HG02970 (cell line): ENCODE data around the gene SLC17A9.

ENCODE experiments used
- ATAC-seq: cut with Tn5 transposase; IDR thresholded peaks from one replicate; pipeline ENCODE4 v1.9.1; 2021; ENCODE audit warnings: mild to moderate bottlenecking, moderate library complexity, moderate number of reproducible peaks; ENCODE audit not compliant: unreplicated experiment, low FRiP score

SLC17A9 gene

DNA sequence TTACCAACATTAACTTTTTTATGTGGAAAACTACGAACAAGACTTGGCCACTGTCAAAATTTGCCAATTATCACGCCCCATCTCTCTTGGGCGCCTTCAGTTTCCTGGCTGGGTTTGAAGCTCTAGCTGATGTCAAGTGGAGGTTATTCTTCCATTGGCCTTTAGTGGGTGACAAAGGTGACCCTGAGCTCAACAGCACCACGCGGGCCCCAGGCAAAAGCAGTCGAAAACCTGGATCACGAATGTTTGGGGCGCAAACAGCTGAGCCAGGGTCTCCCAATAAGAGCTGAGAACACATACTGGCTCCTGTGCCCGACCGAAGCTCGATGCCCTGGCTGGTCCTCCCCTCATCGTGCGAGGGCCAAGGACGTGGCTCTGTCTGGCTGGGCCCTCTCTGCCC, 26.8 kb downstream of the SLC17A9 start:
- no peak for ATAC-seq

GRCh38 chr20:62979876-62980373, 27.4 kb downstream of the SLC17A9 start:
- ATAC-seq, result no peak

GRCh38 chr20:62980380-62980960, 28.0 kb downstream of the SLC17A9 start:
- ATAC-seq, result no peak

DNA sequence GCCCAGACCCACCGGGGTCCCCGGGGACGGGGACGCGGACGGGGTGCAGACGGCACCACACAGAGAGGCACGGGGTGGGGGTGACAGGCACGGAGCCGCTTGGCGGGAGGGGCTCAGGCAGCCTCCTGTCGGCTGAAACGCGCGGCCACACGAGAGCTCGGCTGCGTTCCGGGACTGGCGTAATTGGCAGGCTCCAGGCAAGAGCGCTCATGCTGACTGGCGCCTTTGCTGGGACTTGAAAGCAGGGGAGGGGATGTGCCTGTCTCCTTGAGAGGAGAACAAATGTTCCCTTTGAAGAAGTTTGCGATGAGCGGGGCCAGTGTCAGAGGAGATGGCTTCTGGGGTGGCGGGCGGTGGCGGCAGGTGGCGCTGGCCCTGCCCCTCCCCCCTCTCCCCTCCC, 28.5 kb downstream of the SLC17A9 start:
- ATAC-seq, result no peak

- ATAC-seq, result no peak
These were observed 29.9 kb downstream of the SLC17A9 start for GRCh38 chr20:62982124-62983075.

DNA sequence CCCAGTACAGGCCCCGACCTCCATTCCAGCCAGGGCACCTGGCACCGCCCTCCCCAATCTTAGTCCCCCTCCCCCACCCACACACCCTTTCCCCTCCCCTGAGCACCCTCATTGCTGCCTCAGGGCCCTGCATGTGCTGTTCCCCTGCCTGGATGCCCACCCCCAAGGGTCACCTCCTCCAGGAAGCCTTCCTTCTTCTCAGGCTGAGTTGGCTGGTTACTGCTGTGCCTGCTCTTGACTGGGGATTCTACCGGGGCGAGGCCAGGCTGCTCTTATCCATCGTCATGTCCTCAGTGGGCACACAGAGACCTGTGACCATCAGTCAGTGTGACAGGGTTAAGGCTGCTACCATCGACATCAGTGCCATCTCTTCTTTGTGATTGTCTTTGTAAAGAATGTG, 30.7 kb downstream of the SLC17A9 start:
- no peak for ATAC-seq

GRCh38 chr20:62984666-62985443, 32.3 kb downstream of the SLC17A9 start:
- ATAC-seq, result no peak

- no peak for ATAC-seq
These were observed 32.9 kb downstream of the SLC17A9 start for GRCh38 chr20:62985444-62985778.

DNA sequence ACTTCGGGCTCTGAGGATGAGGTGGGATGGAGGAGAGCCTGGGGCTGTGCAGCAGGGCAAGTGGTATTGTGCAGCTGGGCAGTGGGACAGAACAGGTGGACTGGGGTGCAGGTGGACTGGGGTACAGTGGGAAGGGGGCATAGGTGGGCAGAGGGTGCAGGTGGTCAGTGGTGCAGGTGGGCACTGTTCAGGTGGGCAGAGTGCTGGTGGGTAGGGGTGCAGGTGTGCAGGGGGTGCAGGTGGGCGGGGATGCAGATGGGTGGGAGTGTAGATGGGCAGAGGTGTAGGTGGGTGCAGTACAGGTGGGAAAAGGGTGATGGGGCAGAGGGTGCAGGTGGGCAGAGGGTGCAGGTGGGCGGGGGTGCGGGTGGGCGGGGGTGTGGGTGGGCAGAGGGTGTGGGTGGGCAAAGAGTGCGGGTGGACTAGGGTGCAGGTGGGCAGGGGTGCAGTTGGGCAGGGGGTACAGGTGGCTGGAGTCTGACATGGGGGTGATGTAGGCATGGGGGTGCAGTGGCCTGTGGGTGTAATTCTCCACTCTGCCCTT, 33.8 kb downstream of the SLC17A9 start:
- no peak for ATAC-seq

GRCh38 chr20:62987114-62987513, 34.6 kb downstream of the SLC17A9 start:
- no peak for ATAC-seq

DNA sequence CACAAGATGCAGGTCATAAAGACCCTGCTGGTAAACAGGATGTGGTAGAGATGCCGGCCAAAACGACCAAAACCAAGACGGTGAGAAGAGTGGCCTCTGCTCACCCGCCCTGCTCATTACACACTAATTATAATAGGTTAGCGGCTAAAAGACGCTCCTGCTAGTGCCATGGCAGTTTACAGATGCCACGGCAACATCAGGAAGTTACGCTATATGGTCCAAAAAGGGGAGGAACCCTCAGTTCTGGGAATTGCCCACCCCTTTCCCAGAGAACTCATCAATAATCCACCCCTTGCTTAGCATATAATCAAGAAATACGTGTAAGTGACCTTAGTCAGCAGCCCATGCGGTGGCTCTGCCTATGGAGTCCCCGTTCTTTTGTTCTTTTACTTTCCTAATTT, 36.7 kb downstream of the SLC17A9 start:
- ATAC-seq, result no peak

DNA sequence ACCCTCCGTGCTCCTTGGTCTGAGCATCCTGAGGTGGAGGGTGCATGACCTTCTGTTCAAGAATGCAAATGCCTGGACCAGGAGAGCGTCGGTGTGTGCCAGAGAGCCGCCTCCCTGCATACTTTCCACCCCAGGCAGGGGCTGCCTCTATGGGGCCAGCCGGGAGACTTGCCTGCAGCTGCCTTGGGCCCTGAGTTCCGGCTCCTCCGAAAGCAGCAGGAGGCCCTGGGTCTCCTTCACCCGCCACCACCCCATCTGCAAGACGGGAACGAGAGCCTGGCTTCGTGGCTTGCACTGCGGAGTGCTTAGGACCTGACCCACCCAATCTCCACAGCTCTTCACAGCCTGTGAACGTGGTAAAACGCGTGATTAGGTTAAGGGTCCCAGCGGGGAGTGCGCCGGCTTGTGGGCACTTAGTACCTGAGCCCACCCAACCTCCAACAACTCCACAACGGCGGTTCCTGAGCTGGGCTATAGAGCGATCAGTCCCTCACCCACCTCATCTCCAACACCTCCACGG, 37.9 kb downstream of the SLC17A9 start:
- no peak for ATAC-seq

DNA sequence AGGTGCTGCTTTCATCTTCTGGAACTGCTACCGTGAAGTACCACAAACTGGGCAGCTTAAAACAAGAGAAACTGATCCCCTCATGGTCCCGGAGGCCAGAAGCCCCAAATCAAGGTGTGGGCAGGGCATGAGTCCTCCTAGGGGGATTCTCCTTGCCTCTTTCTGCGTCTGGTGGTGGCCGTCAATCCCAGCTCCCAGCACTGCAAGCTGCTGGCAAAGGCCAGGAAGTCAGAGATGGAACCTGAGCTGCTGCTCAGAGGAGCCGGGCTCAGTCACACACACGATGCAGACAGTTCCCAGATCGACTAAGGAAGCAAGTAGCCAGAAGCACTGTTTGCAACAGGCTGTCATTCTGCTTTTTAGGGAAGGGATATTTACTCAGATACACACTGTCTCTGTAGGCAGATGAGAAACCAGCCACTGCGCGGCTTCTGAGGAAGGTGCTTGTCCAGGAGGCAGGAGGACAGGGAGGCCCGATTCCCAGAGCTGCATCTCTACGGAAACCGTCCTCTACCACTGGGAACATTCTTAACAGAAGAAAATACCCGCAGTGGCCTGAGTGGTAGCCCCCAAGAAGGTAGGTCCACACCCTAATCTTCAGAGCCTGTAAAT, 38.8 kb downstream of the SLC17A9 start:
- no peak for ATAC-seq

DNA sequence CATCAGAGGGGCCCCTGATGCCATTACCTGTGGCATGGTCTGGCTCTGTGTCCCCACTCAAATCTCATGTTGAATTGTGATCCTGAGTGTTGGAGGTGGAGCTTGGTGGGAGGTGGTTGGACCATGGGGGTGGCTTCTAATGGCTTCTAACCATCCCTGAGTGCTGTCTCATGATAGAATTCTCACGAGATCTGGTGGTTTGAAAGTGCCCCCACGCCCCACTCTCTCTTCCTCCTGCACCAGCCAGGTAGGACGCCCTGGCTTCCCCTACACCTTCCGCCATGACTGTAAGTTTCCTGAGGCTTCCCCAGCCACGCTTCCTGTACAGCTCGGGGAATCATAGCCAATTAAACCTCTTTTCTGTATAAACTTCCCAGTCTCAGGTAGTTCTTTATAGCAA, 39.4 kb downstream of the SLC17A9 start:
- ATAC-seq, result no peak

- ATAC-seq, result no peak
These were observed 41.5 kb downstream of the SLC17A9 start for GRCh38 chr20:62993856-62994494.

GRCh38 chr20:62994869-62995281, 42.4 kb downstream of the SLC17A9 start:
- no peak for ATAC-seq

- no peak for ATAC-seq
These were observed 43.0 kb downstream of the SLC17A9 start for GRCh38 chr20:62995481-62995880.

DNA sequence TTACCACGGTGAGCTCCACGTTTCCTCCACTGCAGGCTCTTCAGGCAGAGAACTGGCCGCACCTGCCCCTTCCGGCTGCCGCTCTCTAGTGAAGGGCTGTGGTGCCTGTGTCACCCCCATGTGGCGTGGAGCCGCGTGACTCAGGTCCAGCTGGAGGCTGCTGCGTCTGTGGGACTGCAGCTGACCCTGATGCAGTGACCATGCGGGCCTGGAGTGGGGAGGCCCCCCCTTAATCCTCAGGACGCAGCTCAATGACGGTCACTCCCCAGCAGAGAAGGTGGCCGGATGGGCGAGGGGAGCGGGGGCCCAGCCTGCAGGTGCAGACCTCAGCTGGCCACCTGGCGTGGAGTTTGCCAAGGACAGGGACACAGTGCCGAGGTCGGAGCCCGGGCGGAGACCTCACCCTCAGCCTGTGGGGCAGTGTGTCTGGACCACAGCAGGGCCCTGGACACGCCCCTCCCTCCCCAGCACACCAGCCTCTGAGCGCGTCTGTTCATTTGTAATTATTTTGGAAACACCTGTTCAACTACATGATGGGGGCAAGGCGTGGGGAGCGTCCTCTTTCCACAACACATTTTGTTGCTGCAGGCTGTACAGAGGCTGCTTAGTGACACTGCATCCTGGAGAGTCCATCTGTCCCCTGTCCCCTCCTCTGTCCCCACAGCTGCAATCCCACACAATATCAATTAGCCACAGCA, 43.5 kb downstream of the SLC17A9 start:
- no peak for ATAC-seq

DNA sequence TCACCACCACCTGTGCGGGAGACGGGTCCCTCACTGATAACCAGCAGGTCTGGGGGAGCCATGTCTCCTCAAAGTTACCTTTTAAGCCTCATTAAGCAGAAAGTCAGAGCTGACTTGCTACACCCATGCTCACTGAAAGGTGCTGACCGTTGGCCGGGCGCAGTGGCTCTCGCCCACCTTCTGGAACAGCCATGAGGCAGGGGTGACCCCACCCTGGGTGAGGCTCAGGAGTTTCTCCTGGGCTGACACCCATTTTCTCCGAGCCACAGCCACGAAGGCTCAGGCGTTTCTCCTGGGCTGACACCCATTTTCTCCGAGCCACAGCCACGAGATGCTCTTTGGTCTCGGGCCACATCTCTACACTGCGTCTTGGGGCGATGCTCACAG, 44.1 kb downstream of the SLC17A9 start:
- no peak for ATAC-seq
